Stimulated activated CD8-positive, alpha-beta memory T cell treated with anti-CD3 and anti-CD28 coated beads, Interleukin-7, amount 100 ng/mL, for 24 hours (primary cell): ENCODE results near the gene TMEM119.
"Not testable (repeated sequence)": the region's sequence is repeated elsewhere in the genome, so short reads cannot be mapped to it uniquely, and the experiment has no call there.

ENCODE experiments used
- DNase-seq: peaks from one replicate; pipeline ENCODE4 v3.0.0-alpha.2; 2020; ENCODE audit warnings: low read depth

Gene TMEM119

DNA sequence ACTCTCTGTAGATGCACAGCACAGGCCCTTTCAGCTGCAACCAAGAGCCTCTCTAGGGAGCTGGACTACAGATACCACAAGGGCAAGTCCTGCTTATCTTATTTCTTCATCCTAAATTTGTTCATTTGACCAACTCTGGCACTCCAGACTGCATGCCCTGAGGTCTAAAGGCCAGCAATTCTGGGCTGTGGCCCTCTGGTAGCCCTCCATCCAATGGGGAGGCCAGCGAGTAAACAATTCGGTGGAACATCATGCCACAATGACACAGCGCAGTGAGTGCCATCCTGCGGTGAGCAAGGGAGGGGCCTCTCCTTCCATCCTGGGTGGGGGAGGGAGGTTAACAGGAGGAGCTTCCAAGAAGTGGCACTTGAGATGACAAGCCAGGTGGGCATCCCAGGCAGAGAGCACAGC, 36.5 kb upstream of the TMEM119 start:
- DNase-seq, result no peak

DNA sequence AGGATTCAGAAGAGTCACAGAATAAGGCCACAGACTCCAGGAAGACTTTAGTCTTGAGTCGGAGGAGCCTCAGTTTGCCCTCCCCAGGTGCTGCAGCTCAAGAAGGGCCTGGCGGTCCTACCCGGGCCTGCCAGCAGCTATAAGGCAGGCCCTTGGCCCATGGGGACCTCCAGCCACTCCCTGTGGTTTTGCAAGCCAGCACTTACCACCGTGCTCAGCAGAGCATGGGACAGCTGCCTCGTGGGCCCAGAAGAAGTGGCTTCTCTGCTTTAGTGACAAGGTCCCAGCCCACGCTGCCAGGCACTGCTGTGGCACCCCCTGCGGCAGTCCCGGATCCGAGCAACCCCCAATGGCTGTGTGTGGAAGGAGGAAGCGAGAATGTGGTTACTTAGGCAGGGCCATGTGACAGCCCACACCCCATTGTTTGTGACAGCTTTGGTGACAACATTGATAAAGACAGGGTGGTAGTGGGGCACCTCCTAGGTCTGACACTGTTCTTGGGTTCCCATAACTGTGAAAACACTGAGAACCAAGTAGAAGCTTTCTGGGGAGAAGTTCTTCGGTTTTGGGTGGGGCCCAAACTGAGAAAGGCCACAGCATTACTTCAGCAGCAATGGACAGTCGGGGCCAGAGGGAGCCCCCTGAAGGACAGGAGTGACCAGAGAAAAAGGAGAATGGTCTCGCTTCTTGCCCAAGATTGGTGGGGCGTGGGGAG, 35.8 kb upstream of the TMEM119 start, which contains the start of gene SELPLG:
TSS of gene SELPLG (minus strand) at position 361 of the 715 bp plus-strand sequence. CDS start 9,587 bp downstream, outside the sequence.
- peak; percentile 63 for DNase-seq

DNA sequence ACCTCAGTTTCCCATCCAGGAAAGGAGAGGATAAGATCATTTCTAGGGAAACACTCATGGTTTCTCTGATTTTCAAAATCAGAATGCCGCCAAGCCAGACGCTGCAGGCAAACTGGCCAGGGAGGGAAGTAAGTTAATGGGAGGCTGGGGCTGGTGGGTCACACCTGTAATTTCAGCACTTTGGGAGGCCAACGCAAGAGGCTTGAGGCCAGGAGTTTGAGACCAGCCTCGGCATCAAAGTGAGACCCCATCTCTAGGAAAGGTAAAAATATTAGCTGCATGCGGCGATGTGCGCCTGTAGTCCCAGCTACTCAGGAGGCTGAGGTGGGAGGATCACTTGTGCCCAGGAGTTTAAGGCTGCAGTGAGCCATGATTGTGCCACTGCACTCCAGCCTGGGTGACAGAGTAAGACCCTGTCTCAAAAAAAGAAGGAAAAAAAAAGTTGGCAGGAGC, 35.2 kb upstream of the TMEM119 start:
- no peak for DNase-seq

DNA sequence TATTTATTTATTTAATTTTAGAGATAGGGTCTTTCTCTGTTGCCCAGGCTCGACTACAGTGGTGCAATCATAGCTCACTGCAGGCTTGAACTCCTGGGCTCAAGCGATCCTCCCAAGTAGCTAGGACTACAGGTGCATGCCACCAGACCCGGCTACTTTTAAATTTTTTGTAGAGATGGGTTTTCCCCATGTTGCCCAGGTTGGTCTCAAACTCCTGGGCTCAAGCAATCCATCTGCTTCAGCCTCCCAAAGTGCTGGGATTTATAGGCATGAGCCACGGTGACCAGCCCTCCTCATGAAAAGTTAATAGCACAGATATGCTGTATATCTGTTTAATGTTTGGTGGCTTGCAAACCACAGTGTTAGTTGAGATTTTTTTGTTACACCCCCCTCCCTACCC, 33.4 kb upstream of the TMEM119 start:
- DNase-seq, result not testable (repeated sequence)

DNA sequence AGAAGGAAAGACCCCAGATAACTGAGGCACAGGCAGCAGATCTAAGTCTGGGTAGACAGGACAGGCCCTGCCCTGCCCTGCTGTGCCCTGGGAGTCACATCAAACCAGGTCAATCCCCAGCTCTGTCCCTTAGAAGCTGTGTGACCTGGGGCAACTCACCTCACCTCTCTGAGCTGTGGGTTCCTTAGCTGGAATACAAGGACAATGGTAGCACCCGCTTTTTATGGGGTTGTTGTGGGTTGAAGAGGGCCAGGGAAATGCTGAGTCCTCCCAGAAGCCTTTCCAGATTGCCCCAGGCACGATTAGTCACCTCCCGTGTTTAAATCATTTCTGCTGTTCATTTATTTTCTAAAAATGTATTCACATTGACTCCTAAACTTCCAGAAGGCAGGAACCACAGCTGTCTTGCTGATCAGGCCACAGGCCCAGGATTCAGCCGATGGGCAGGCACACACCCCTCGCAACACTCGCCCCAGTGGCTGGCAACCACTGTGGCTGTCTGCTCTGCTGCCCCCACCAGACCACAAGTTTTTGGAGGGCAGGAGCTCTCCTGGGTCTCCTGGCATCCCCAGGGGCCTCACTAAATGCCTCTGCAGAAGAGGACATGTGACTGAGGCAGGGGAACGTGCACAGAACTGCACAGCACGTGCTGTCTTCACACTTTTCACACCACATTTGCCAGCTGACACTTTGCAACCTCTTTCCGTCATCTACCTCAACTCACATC, 32.8 kb upstream of the TMEM119 start:
- no peak for DNase-seq

DNA sequence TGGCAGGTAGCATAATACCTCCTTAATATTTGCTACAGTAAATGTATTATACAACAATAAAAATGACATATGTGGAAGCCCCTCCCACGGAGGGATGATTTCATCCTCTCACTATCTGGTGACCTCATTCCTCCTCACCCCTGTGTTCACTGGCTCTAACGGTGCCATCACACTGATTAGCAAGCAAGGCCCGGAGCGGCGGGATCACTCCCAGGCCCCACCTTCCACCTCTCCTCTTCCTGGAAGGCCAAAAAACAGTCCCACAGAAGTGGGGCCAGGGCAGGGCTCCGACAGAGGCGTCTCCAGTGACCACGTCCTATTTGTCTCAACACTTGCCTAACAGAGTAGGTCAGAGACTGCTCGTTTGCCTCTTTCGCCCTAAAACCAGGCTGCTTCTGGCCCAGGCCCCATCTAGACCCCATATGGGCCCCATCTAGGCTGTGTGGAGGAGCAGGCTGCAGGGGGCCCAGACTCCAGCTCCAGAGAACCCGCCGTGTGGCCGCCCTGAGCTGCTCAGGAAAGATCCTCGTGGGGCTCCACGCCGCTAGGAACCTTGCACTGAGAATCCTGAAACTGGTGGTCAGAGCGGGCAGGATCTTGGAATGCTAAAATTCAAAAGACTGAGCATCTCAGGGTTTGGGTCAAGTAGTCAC, 32.1 kb upstream of the TMEM119 start:
- no peak for DNase-seq

DNA sequence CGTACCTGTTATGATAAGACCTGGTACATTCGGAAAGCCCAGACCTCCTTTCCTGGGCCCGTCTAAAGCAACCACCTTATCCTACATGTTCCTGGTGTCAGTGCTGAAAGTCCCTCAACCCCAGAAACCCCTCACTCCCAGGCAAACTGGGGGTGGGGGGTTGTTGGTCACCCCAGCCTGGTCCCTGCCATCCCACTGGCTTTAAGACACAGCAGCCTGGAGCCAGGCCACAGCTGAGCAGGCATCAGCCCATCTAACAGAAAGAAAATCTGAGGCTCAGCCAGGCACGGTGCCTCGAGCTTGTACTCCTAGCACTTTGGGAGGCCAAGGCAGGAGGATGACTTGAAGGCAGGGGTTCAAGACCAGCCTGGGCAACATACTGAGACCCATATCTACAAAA, 31.3 kb upstream of the TMEM119 start:
- DNase-seq, result no peak

DNA sequence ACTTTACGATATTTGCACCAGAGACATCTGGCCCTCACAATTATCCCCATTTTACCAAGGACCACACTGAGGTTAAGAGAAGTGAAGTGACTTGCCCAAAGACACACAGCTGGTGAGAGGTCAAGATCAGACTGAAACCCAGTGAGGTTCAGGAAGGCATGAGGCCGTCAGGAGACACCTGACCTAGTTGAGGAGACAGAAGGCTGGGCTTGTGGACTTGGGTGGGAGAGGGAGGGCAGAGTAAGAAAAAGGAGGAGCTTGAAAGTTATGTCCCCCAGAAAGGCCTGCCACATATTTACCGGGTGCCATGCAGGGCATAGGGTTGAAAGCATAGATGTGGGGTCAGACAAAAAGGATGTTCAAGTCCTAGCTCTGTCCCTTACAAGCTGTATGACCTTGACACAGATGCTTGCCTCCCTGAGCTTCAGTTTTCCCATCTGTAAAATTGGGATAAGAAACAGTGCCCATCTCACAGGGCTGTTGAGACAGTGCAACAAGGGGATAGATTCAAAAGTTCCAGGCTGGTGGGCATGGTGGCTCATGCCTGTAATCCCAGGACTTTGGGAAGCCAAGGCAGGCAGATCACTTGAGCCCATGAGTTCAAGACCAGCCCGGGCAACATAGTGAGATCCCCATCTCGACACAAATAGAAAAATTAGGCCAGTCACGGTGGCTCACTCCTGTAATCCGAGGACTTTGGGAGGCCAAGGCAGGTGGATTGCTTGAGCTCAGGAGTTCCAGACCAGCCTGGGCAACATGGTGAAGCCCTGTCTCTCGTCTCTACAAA, 29.4 kb upstream of the TMEM119 start:
- DNase-seq, result no peak

DNA sequence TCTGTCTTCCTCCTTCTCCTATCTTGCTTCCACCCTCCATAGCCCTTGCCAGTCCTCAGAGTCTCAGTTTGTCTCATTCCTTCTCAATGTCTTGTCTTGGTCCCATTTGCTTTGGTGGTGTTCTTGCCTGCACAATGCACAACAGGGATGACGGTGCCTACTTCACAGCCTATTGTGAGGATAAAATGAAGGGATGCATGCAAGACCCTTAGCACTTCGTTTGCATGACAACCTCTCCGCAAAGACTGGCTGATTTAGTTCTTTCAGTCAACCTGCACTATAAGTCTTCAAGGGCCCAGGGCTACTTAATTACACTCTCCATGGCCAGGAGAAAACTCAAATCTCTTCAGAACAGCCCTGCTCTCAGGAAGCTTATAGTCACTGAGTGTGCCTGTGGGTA, 27.3 kb upstream of the TMEM119 start:
- DNase-seq, result no peak

DNA sequence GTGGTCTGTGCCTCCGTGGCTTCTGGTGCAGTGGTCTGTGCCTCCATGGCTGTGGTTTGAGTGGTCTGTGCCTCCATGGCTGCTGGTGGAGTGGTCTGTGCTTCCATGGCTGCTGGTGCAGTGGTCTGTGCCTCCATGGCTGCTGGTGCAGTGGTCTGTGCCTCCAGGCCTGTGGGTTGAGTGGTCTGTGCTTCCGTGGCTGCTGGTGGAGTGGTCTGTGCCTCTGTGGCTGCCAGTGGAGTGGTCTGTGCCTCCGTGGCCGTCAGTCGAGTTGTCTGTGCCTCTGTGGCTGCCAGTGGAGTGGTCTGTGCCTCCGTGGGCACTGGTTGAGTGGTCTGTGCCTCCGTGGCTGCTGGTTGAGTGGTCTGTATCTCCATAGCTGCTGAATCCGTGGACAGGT, 25.7 kb upstream of the TMEM119 start:
- DNase-seq, result no peak

DNA sequence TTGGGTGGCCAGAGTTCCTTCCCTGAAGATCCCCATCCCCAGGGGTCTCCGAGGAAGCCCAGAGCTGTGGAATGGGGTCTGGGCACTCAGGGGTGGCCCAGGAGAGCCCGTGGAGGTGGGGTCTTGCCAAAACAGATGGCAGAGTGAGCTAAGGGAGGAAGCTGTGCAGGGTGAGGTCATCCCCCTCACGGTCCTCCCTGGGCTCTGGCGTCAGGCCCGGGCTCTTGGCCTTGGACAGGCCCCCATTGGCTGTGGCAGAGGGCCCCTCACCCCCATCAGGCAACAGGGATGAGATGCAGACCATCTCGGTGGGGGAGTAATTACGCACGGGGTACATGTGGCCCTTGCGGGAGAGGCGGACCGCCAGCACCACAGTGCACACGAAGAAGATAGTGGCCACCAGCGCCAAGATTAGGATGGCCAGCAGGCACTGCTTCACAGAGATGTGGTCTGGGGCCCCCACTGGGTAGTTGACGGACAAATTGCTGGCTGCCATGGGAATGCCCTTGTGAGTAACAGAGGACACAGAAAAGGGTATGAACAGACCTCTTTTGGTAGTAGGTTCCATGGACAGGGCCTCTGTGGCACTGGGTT, 25.1 kb upstream of the TMEM119 start:
- DNase-seq, result no peak

DNA sequence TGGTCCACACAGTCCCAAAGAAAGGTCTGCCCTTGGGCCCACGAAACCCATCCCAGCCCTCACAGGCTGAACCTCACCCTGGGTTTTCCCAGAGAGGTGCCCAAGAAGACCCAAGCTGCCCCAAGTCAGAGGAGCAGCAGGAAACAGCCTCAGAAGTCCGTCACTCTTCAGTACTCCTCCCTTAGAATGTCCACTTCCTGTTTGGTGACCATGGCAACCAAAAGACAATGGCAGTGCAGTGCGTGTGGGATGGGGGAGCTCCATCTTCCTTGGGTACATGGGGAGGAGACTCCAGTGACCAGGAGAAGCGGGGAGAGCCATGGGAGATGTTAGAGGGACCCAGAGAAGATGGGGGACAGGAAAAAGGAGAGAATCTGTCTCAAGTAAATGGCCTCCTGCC, 24.5 kb upstream of the TMEM119 start:
- DNase-seq, result no peak

DNA sequence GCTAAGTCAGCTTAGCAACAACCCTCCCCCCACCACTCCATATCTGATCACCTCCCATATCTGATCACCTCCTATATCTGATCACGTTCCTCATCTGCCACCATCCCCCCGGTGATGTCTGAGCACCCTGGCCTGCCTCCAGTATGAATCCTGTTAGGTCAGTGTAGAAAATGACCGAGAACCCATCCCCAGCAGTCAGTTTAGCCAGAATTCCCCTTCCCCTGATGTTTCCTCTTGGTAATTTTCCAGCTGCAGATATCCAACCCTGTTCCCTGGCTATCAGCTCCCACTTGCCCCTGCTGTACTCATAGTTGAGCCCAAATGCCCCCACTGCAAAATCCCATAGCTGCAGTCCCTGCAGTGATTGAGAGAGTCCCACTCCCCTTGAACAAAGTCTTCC, 23.3 kb upstream of the TMEM119 start:
- no peak for DNase-seq

DNA sequence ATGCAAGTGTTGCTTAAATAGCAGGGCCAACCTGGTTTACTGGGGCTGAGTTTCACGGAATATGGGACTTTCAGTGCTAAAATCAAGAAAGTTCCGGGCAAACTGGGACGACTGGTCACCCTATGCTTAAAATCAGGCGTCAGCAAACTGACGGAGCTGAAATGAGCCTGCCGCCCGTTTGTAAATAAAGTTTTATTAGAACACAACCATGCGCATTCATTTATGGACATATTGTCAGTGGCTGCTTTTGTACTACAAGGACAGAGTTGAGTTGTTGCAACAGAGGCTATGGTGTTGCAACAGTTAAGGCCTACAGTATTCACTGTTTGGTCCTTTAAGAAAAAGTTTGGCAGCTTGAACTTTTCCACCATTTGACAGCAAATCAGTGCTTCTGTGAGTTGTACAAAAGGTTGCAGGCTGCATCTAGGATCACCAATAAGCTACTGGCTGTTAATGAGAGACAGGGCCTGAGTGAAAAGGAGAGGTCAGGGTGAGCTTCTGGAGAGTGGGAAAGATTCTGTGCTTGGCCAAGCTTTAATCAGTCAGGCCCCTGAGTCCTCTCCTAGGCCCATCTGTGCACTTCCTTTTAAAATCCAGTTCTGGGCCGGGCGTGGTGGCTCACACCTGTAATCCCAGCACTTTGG, 22.5 kb upstream of the TMEM119 start:
- no peak for DNase-seq

DNA sequence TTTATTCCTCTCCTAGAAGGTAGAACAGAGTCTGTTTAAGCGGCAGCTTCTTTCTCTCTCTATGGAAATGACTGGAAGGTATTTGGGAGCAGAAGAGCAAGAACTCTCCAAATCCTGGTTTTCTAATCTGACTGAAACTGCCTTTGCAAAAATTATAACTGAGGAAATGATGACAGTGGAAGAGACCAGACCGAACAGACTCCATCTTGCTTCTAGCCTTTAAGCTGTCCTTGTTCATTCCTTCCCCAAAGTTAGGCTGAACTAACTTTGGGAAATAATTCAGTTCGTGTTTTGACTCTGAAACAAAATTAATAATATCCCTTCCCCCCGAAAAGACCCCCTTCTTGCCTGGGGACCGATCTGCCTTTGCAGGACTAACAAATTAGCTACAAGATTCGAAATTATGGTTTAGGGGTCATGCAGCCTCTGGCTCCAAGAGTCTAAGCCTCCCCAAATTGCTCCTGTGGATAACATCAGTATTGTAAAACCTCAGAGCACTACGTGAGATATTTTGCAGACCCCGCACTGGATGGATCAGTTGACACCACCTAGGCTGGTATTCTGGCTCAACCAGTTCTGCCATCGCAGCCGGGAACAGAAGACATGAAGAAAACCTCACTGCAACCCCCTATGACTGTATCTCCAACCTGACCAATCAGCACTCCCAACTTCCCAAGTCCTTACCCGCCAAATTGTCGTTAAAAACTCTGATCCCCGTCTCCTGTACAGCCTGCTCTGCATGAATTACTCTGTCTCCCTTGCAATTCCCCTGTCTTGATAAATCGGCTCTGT, 21.7 kb upstream of the TMEM119 start:
- no peak for DNase-seq

DNA sequence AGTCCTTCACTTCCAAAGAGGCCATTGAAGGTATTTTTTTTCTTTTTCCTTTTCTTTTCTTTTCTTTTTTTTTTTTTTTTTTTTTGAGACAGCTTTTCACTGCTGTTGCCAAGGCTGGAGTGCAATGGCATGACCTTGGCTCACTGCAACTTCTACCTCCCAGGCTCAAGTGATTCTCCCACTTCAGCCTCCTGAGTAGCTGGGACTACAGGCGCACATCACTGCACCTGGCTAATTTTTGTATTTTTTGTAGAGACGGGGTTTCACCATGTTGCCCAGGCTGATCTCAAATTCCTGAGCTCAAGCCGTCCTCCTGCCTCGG, 21.0 kb upstream of the TMEM119 start:
- DNase-seq, result not testable (repeated sequence)

DNA sequence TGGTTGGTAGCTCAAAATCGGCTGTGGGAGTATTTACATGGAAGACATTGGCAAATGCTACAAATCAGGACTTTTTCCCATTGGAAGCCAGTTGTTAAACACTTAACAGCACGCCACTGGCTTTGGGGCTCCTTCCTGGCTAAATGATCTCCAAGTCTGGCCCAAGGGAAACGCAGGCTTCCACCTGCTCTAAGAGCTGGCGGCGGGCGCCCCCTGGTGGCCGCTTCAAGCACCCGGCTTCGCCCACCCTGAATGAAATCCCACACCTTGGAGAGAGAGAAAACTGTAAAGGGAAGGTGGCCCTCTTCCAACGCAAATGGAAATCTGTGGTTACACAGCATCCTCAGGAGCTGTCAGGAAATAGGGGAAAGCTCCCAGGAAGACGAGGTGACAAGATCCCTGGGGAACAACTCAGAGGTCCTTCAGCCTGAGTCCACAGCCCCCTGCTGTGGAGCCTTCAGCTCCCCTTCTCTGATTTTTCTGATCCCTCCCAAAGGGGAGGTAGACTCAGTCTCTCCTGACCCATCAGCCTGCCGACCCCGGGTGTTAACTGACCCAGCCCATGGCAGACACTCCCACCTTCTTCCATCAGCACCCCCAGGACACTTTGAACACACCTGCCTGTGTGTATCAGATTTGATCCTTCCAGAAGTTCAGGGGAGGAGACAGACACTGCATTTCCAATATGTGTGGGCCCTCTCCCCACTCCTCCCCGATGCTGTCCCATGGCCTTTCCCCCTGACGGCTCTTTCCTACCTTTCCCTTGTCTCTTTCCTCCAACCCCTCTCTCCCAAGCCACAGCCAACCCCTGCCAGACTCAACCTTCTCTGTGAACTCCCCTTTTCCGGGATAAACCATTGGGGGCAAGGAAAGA, 20.4 kb upstream of the TMEM119 start:
- DNase-seq, result peak; percentile 56

DNA sequence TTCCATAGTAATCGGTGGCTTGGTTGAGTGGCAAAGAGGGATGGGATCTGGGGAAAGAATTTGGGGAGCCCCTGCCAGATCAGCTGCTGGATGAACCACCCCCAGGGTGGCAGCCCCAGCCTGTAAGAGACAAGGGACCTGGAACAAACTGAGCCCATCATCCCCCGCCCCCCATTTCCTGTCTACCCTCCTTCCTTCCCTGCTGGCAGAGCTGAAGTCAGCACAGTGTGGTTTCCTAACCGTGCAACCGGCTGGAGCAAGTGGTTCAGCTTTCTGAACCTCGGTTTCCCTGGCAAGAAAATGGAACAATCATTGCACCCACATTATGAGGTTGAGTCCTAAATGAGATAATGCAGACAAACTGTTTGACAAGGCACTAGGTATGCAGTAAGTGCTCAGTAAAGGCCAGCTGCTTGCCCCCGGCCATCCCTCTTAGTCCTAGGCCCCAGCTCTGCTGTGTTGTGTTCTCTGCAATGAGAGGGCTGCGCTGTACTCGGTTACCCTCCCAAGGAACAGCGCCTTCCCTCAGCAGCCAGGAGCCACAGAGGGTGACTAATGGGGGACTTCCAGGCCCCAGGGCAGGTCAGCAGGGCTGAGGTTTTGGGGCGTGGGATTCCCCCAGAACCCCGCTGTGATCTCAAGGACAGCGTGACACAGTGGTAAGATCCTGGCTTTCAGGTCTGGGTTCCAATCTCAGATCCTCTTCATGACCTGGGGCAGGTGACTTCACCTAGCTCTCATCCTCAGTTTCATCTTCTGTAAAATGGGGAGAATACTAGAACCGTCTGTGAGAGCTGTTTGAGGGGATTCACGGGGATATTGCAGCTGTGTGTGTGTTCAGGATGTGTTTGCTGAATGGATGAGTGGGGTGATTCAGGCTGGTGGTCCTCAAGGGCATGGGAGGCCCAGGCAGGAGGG, 19.3 kb upstream of the TMEM119 start:
- DNase-seq, result peak; percentile 55

DNA sequence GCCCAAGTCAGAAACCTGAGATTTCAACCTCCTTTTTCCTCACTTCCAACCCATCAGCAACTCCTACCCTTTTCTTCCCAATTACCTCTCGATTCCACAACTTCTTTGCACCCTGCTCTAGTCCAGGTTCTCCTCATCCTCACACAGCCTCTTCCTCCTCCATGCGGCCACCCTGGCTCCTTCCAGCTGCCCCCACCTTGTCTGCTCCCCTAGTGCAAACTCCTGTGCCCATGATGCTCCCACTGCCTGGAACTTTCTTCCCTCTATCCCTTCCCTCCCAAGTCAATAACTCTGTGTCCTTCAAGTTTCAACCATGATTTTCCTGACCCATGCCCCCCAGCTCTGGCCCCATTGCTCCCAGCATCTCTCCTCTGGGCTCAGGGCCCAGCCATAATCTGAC, 18.5 kb upstream of the TMEM119 start:
- no peak for DNase-seq
